GM21381 (cell line): ENCODE data around the gene VCAN.

Source experiments
- ATAC-seq: cut with Tn5 transposase; IDR thresholded peaks from one replicate; pipeline ENCODE4 v1.9.1; 2021; ENCODE audit warnings: mild to moderate bottlenecking, moderate library complexity; ENCODE audit not compliant: unreplicated experiment

The VCAN gene

GRCh38 chr5:83494087-83494620, 22.6 kb downstream of the VCAN start:
- no peak for ATAC-seq

GRCh38 chr5:83494666-83495065, 23.1 kb downstream of the VCAN start:
- ATAC-seq: no peak

GRCh38 chr5:83496626-83497025, 25.1 kb downstream of the VCAN start:
- no peak for ATAC-seq

GRCh38 chr5:83498585-83498984, 27.0 kb downstream of the VCAN start:
- peak; percentile 64 for ATAC-seq

- ATAC-seq: no peak
These were observed 32.1 kb downstream of the VCAN start for GRCh38 chr5:83503662-83504061.

- no peak for ATAC-seq
These were observed 35.9 kb downstream of the VCAN start for GRCh38 chr5:83507431-83507830.

GRCh38 chr5:83509540-83509939, 38.0 kb downstream of the VCAN start:
- no peak for ATAC-seq

- peak; percentile 90 for ATAC-seq
These were observed 38.7 kb downstream of the VCAN start for GRCh38 chr5:83510260-83510659.

- ATAC-seq: no peak
These were observed 40.7 kb downstream of the VCAN start for GRCh38 chr5:83512061-83512745.

GRCh38 chr5:83513081-83513480, 41.5 kb downstream of the VCAN start:
- ATAC-seq: no peak

GRCh38 chr5:83513491-83513890, 41.9 kb downstream of the VCAN start:
- ATAC-seq: no peak

GRCh38 chr5:83516377-83516776, 44.8 kb downstream of the VCAN start:
- no peak for ATAC-seq

GRCh38 chr5:83517072-83517687, 45.6 kb downstream of the VCAN start:
- ATAC-seq: no peak

- ATAC-seq: no peak
These were observed 46.1 kb downstream of the VCAN start for GRCh38 chr5:83517688-83518085.

- ATAC-seq: no peak
These were observed 46.9 kb downstream of the VCAN start for GRCh38 chr5:83518319-83519061.

- no peak for ATAC-seq
These were observed 50.9 kb downstream of the VCAN start for GRCh38 chr5:83522446-83522845.

GRCh38 chr5:83523929-83524328, 52.4 kb downstream of the VCAN start:
- ATAC-seq: no peak

GRCh38 chr5:83524345-83524744, 52.8 kb downstream of the VCAN start:
- no peak for ATAC-seq

GRCh38 chr5:83524991-83525390, 53.4 kb downstream of the VCAN start:
- no peak for ATAC-seq

GRCh38 chr5:83526289-83526688, 54.7 kb downstream of the VCAN start:
- ATAC-seq: no peak

- ATAC-seq: no peak
These were observed 55.7 kb downstream of the VCAN start for GRCh38 chr5:83527221-83527620.
